Right lobe of liver (tissue), 6 donors: Measurements from ENCODE around the gene GDF9. TPM values are rescaled to one million over a fixed set of nuclear protein-coding genes. Genes with fewer than 3 reads are reported as not detected.
A peak's percentile ranks its signal among the peaks of the same experiment; 100 is the strongest.

Source experiments
- ATAC-seq, 4 donors: fragments of 200-7000 bp; cut with Tn5 transposase; one replicate each; pipeline ENCODE4 v1.9.1; 2020; ENCODE audit warnings: mild to moderate bottlenecking in 4 of 4, moderate library complexity in 4 of 4
- DNase-seq, 3 donors: peaks; one replicate each; pipeline ENCODE4 v3.0.0-alpha.2; 2020
- H3K27ac ChIP-seq, 3 donors: fragments of 200-600 bp; one replicate each; pipeline ENCODE4 v1.8.0; 2022
- H3K27me3 ChIP-seq, 2 donors: fragments of 200-600 bp; one replicate each; pipeline ENCODE4 v1.8.0; 2022
- H3K36me3 ChIP-seq, 4 donors: fragments of 200-600 bp; sonication (generic) in 1 of 4; one replicate each; pipeline versions ENCODE4 v1.5.1 to v1.8.0; 2017 to 2022; ENCODE audit warnings: control low read depth in 1 of 4
- H3K4me1 ChIP-seq, 4 donors: fragments of 200-600 bp; sonication (generic) in 1 of 4; one replicate each; pipeline versions ENCODE4 v1.5.1 to v1.8.0; 2017 to 2022; ENCODE audit warnings: control low read depth in 1 of 4
- H3K4me3 ChIP-seq, 3 donors: fragments of 200-600 bp; one replicate each; pipeline ENCODE4 v1.8.0; 2022
- H3K9me3 ChIP-seq, 4 donors: fragments of 200-600 bp; sonication (generic) in 1 of 4; one replicate each; pipeline versions ENCODE4 v1.5.1 to v1.8.0; 2017 to 2022; ENCODE audit warnings: control low read depth in 1 of 4
- POLR2A ChIP-seq: fragments of 450-650 bp; IDR thresholded peaks from one replicate; pipeline ENCODE4 v1.6.1; 2017; ENCODE audit warnings: antibody characterized with exemption, mild to moderate bottlenecking
- WGBS: methylation state at CpG from one replicate; pipeline ENCODE4 v1.1.6; 2018; ENCODE audit warnings: low coverage, low lambda C conversion rate; ENCODE audit not compliant: insufficient coverage; ENCODE audit errors: missing lambda C conversion rate; 5-methylcytosine and 5-hydroxymethylcytosine counted together
- intact Hi-C, 2 donors: fragments of 100-400 bp; cut with DNase I; formaldehyde crosslinking; loops; one replicate each; pipeline versions ENCODE4 v1.11.2 to v1.14.1; 2022
- total RNA-seq, 6 experiments: library from RNA; depleted of rRNA in 2 of 6; stranded (reverse); fragments of >200 nt in 2 of 6; fragmentation: NEBNext Ultra II Directional in 3 of 6; extraction: Animal tissue kit (Norgen Biotek cat#: 25700) in 3 of 6; gene quantifications; one replicate each; pipeline versions ENCODE4 v1.1.0 to v1.2.4, GENCODE V29; 2016 to 2023
- TF ChIP-seq, protein P1 (sequence below), 4 donors: fragments of 200-600 bp in 3 of 4; fragments of 450-650 bp in 1 of 4; IDR thresholded peaks; one replicate each; pipeline versions ENCODE4 v1.5.1 to v1.8.0; 2016 to 2022; ENCODE audit warnings: antibody characterized with exemption in 4 of 4, mild to moderate bottlenecking in 2 of 4
- donor health status: DM: no; HTN: yes; CAD: no.
- donor health status: DM: no; HTN: no; CAD: no.
- donor health status: DM: no; HTN: no; CAD: no.
- donor health status: DM: no; HTN: yes; CAD: no.
- donor health status: DM: no; HTN: yes; CAD: no.

Gene GDF9
- total RNA-seq, 6 experiments from 2014 or later = 0.20 to 0.71 (median 0.48) TPM

GRCh38 chr5:132873119-132873929 is 7.1 kb upstream of the GDF9 start, which contains the start of gene LEAP2:
Gene LEAP2, plus strand, starts transcription at chr5:132873668. Its CDS starts 27 bp downstream, at chr5:132873695.
- Histone ChIP-seq H3K27me3 (no peaks in the 10 kb centered on the region), H3K36me3 (peaks cover 2 to 40% (median 15%) of the 10 kb centered on the region in 4 donors), H3K4me3 (peak within 1 kb of the TSS; percentile 46 to 85 (median 69)), H3K27ac (peak within 1 kb of the TSS; percentile 93 to 98 (median 96)), H3K9me3 (no peaks in the 10 kb centered on the region), H3K4me1 (peaks cover 0 to 48% (median 19%) of the 10 kb centered on the region in 4 donors)
- peak; percentile 45 to 87 (median 69) for DNase-seq
- WGBS = 25% methylated on average over 6 of the region's 6 CpGs
- ATAC-seq = peak; percentile 60 to 84 (median 72)
- intact Hi-C loops = loop anchor here in 1 of 2 donors (5.0 kb wide), 1 partner anchor 36 kb away; no protein-coding TSS in a partner anchor
- TF ChIP-seq POLR2A = peak; percentile 97
- TF ChIP-seq, protein P1, sequence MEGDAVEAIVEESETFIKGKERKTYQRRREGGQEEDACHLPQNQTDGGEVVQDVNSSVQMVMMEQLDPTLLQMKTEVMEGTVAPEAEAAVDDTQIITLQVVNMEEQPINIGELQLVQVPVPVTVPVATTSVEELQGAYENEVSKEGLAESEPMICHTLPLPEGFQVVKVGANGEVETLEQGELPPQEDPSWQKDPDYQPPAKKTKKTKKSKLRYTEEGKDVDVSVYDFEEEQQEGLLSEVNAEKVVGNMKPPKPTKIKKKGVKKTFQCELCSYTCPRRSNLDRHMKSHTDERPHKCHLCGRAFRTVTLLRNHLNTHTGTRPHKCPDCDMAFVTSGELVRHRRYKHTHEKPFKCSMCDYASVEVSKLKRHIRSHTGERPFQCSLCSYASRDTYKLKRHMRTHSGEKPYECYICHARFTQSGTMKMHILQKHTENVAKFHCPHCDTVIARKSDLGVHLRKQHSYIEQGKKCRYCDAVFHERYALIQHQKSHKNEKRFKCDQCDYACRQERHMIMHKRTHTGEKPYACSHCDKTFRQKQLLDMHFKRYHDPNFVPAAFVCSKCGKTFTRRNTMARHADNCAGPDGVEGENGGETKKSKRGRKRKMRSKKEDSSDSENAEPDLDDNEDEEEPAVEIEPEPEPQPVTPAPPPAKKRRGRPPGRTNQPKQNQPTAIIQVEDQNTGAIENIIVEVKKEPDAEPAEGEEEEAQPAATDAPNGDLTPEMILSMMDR (IDR thresholded peaks at IDR 0.05) = no peak

DNA sequence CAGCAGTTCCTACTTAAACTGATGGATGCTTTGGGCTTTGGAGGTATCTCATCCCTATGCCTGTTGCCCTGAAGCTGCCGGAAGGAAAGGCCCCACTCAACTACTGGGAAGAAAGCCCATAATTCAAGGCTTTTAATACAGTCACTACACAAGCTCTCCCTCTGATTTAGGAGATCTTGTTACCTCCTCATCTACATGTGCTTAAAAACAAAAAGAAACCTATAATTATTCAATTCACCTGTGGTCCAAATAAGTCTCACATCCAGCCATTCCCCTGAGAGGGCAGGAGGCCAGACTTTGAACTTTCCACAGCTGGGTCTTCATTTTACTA is 6.5 kb upstream of the GDF9 start:
- TF ChIP-seq POLR2A = no peak
- TF ChIP-seq, protein P1 (IDR thresholded peaks at IDR 0.05) = no peak
- intact Hi-C loops = loop anchor here in 1 of 2 donors (5.0 kb wide), 1 partner anchor 35 kb away; no protein-coding TSS in a partner anchor
- Histone ChIP-seq H3K36me3 (peaks cover 2 to 45% (median 17%) of the 10 kb centered on the region in 4 donors), H3K9me3 (no peaks in the 10 kb centered on the region), H3K27ac (peak overlapping the region; percentile 61 to 96 (median 84)), H3K27me3 (no peaks in the 10 kb centered on the region), H3K4me1 (peaks cover under 1 to 54% (median 22%) of the 10 kb centered on the region in 4 donors), H3K4me3 (peak overlapping the region in 1 of 3 donors; percentile 0)
- ATAC-seq = no peak
- 0% methylated on average over 1 of the region's 1 CpG for WGBS
- peak in 1 of 3 donors; percentile 63 for DNase-seq

DNA sequence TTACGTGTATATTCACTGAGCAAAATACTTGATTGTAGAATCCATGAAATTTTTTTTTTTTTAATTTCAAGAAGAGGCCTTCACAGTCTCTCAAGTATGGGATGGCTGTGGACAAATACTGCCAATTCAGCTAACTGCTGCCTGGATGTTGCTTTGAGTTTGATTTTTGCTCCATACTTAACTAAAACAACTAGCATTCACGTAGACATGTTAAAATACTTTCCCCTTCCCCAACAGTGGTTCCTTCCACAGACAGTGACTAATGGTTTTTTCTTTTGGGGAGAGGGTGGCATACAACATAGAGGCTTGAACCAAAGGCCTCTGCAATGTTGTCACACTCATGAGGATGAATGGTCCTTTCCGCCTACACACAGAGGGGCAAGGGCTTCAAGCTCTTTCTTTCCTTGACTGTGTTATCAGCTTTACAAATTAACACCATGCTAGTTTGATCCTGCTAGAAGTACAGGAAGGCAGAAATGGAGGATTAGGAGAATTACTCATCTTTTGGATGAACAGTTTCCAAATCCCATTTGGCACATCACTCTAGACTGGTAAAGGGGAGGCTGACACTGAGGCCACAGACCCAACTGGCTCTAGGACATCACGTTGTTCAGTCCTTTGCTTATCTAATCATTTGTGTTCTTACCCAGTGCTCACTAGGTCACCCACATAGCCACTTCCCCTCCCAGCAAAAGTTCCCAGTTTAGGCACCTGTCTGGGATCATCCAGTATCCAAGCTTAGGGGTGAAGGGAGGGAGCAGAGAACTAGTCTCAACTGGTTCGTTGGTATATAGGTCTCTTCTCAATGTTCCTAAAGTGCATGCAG is 5.4 kb upstream of the GDF9 start:
- Histone ChIP-seq H3K4me3 (no peak overlapping the region), H3K36me3 (peaks cover 2 to 40% (median 15%) of the 10 kb centered on the region in 4 donors), H3K4me1 (peaks cover 2 to 60% (median 24%) of the 10 kb centered on the region in 4 donors), H3K9me3 (no peaks in the 10 kb centered on the region), H3K27ac (peak overlapping the region; percentile 61 to 96 (median 84)), H3K27me3 (no peaks in the 10 kb centered on the region)
- intact Hi-C loops = loop anchor here in 1 of 2 donors (5.0 kb wide), 1 partner anchor 34 kb away; no protein-coding TSS in a partner anchor
- 67% methylated on average over 5 of the region's 5 CpGs for WGBS
- TF ChIP-seq POLR2A = peak; percentile 65
- TF ChIP-seq, protein P1 (IDR thresholded peaks at IDR 0.05) = no peak
- DNase-seq = no peak
- peak in 1 of 4 donors; percentile 6 for ATAC-seq

GRCh38 chr5:132870801-132871200 is 4.5 kb upstream of the GDF9 start:
- H3K4me1 ChIP-seq = peaks cover 2 to 60% (median 23%) of the 10 kb centered on the region in 4 donors
- peak in 1 of 4 donors; percentile 1 for ATAC-seq
- peak overlapping the region; percentile 52 to 96 (median 61) for H3K27ac ChIP-seq
- intact Hi-C loops = loop anchor here in 1 of 2 donors (5.0 kb wide), 1 partner anchor 34 kb away; no protein-coding TSS in a partner anchor
- WGBS = 12% methylated on average over 2 of the region's 2 CpGs
- H3K36me3 ChIP-seq = peaks cover 2 to 34% (median 15%) of the 10 kb centered on the region in 4 donors
- TF ChIP-seq, protein P1 (IDR thresholded peaks at IDR 0.05) = no peak
- peak; percentile 58 for TF ChIP-seq POLR2A
- peak in 1 of 3 donors; percentile 52 for DNase-seq
- no peak overlapping the region for H3K4me3 ChIP-seq
- H3K27me3 ChIP-seq = no peaks in the 10 kb centered on the region
- H3K9me3 ChIP-seq = no peaks in the 10 kb centered on the region
